Common myeloid progenitor, CD34-positive (primary cell): ENCODE measurements around the gene SEC62.

Experiments used
- CTCF ChIA-PET: fragments of 350-600 bp; sonication (Branson Sonifier 250); formaldehyde crosslinking; loops from one replicate; lab custom pipeline; 2021; ENCODE audit warnings: antibody characterized with exemption; lab: Charles Lee
- POLR2A ChIA-PET: fragments of 350-600 bp; sonication (Branson Sonifier 250); formaldehyde crosslinking; loops from one replicate; lab custom pipeline; 2021; ENCODE audit warnings: antibody characterized with exemption; lab: Charles Lee
- DNase-seq, 3 donors: peaks; one replicate each; pipeline versions ENCODE4 v3.0.0 to v3.0.0-alpha.2; 2013
- H3K27ac ChIP-seq, 2 experiments: 1 replicate in 1 of 2; 2 replicates in 1 of 2; pipeline ENCODE4 v1.7.0; 2013; ENCODE audit warnings: inconsistent platforms in 2 of 2, low read length in 2 of 2, mild to moderate bottlenecking in 2 of 2, low read depth in 1 of 2, moderate library complexity in 1 of 2; ENCODE audit not compliant: severe bottlenecking in 2 of 2, insufficient read depth in 1 of 2, poor library complexity in 1 of 2
- H3K27me3 ChIP-seq, 5 experiments: replicated peaks in 2 of 5; 1 replicate in 3 of 5; 2 replicates in 2 of 5; pipeline versions ENCODE4 v1.6.1 to v1.7.0; 2013; ENCODE audit warnings: low read length in 4 of 5, mild to moderate bottlenecking in 2 of 5, moderate library complexity in 2 of 5, inconsistent platforms in 1 of 5; ENCODE audit not compliant: insufficient read depth in 5 of 5, control insufficient read depth in 4 of 5
- H3K36me3 ChIP-seq, 4 experiments: 1 replicate in 2 of 4; 2 replicates in 2 of 4; pipeline versions ENCODE4 v1.6.1 to v1.7.0; 2013; ENCODE audit warnings: low read length in 3 of 4, control low read depth in 1 of 4, mild to moderate bottlenecking in 1 of 4; ENCODE audit not compliant: control insufficient read depth in 4 of 4, insufficient read depth in 4 of 4
- H3K4me1 ChIP-seq, 4 experiments: 1 replicate in 3 of 4; 2 replicates in 1 of 4; pipeline versions ENCODE4 v1.6.1 to v1.7.1; 2013; ENCODE audit warnings: low read length in 3 of 4, mild to moderate bottlenecking in 3 of 4, control low read depth in 1 of 4, inconsistent platforms in 1 of 4, moderate library complexity in 1 of 4; ENCODE audit not compliant: control insufficient read depth in 4 of 4, insufficient read depth in 4 of 4; ENCODE audit errors: control extremely low read depth in 1 of 4
- H3K4me3 ChIP-seq, 7 experiments: 1 replicate in 4 of 7; 2 replicates in 3 of 7; pipeline versions ENCODE4 v1.5.1 to v1.7.0; 2013; ENCODE audit warnings: mild to moderate bottlenecking in 7 of 7, low read length in 6 of 7, moderate library complexity in 6 of 7, inconsistent platforms in 2 of 7, low read depth in 2 of 7, control low read depth in 1 of 7; ENCODE audit not compliant: insufficient read depth in 4 of 7, control insufficient read depth in 1 of 7; ENCODE audit errors: extremely low read depth in 1 of 7
- H3K9me3 ChIP-seq, 5 experiments: 1 replicate in 4 of 5; 2 replicates in 1 of 5; pipeline versions ENCODE4 v1.6.1 to v1.7.1; 2013; ENCODE audit warnings: low read length in 4 of 5, mild to moderate bottlenecking in 2 of 5, inconsistent platforms in 1 of 5, low read depth in 1 of 5, moderate library complexity in 1 of 5; ENCODE audit not compliant: control insufficient read depth in 4 of 5, insufficient read depth in 2 of 5; ENCODE audit errors: control extremely low read depth in 1 of 5
- WGBS: methylation state at CpG from one replicate; pipeline ENCODE4 v1.1.5; 2013; ENCODE audit not compliant: insufficient coverage; 5-methylcytosine and 5-hydroxymethylcytosine counted together

The SEC62 gene

DNA sequence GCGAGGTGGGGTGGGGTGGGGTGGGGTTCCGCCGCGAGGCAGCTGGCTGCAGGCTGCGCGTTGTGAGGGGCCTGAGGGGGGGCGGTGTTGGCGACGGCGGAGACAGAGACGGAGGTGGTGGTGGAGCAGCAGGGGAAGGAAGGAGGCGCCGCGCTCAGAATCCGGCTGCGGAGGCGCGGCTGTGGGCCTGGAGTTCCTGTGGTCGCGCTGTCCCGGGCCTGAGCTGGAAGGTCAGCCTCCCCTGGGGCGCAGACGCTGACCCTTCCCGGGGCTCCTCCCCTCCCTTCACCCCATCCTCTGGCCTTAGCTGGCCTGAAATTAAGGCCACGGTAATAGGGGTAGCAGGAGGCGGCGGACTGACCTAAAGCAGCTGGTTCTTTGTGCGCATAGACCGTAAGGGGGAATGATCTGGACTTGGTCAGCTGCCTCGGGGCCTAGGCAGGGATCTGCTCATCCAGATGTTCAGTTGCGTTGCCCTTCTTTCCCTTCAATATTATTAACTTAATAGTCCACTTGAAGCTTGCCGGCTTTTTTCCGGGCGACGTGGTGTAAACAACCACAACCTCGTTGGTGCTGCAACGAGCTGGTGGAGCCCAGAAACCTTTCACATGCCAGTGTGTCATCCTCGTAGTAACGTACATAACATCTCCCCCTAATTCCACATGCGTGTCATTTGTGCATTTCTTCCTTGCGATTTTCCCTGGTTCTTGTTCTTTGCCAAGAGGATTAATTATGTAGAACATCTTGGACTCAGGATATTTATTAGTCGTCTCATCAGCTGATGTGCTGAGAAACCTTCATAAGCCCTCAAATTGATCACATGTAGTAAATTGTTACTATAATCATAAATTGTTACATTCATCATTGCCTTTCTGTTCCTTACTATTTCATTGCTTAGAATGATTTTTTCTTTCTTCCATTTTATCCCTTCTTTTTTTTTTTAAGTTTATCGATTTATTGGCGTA is 626 bp downstream of the SEC62 start:
- POLR2A ChIA-PET, result interaction anchor here (0.6 to 1.1 kb wide), 5 partner anchors 17 to 203 kb away, joined by 3 to 4 read pairs (median 3); partner anchors contain the start of genes MYNN and TERC
- no peaks in the 10 kb centered on the region for H3K27me3 ChIP-seq
- H3K36me3 ChIP-seq, result peaks cover 0 to 5% (median under 1%) of the 10 kb centered on the region in 4 experiments
- peak; percentile 12 to 83 (median 77) for DNase-seq
- peak overlapping the region; percentile 57 to 98 (median 90) for H3K4me3 ChIP-seq
- CTCF ChIA-PET, result interaction anchor here (0.7 to 4.2 kb wide), 14 partner anchors 8 to 208 kb away, joined by 3 to 26 read pairs (median 4); no protein-coding TSS in a partner anchor
- peak overlapping the region; percentile 87 to 92 for H3K27ac ChIP-seq
- peaks cover 11 to 27% (median 16%) of the 10 kb centered on the region in 4 experiments for H3K4me1 ChIP-seq
- WGBS, result 4% methylated on average over 24 of the region's 44 CpGs
- no peaks in the 10 kb centered on the region for H3K9me3 ChIP-seq

DNA sequence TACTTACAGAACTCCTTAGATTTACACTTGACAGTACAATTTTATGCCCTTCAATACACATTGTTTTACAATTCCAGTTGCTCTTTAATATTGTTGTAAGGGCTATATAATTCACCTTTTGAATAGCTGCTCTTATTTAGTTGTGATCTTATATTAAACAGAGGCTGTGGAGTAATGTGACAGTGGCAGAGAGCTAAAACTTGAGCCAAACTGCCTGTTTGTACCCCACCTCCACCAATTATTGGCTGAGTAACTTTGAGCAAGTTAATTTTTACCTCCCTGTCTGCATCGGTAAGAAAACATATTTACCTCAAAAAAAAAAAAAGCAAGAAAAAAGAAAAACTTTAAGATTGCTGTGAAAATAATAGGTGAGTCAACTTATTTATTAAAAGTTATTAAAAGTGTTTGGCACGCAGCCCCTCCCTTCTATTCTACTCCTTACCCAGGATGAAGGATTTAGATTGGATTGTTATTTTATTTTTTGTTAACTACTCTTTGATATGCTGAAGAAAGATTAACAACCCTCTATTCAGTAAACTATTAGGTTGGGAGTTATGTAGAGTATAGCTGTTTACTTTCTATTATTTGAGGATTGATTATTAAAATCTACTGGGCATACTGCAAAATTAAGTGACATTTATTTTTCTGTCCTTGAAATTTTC is 1.7 kb downstream of the SEC62 start:
- POLR2A ChIA-PET, result interaction anchor here (0.5 kb wide), 1 partner anchor 122 kb away, joined by 3 read pairs; no protein-coding TSS in a partner anchor
- no peak for DNase-seq
- no CpG with 5 or more reads among the region's 2 CpGs for WGBS
- Histone ChIP-seq H3K9me3 (no peaks in the 10 kb centered on the region), H3K27me3 (no peaks in the 10 kb centered on the region), H3K27ac (peak overlapping the region in 1 of 2 experiments; percentile 92), H3K4me3 (peak overlapping the region in 3 of 7 experiments; percentile 81 to 98 (median 93)), H3K4me1 (peaks cover 11 to 28% (median 17%) of the 10 kb centered on the region in 4 experiments), H3K36me3 (peaks cover 0 to 5% (median 2%) of the 10 kb centered on the region in 4 experiments)
- CTCF ChIA-PET, result interaction anchor here (3.2 to 4.1 kb wide), 3 partner anchors 9 to 38 kb away, joined by 11 to 21 read pairs (median 13); no protein-coding TSS in a partner anchor

DNA sequence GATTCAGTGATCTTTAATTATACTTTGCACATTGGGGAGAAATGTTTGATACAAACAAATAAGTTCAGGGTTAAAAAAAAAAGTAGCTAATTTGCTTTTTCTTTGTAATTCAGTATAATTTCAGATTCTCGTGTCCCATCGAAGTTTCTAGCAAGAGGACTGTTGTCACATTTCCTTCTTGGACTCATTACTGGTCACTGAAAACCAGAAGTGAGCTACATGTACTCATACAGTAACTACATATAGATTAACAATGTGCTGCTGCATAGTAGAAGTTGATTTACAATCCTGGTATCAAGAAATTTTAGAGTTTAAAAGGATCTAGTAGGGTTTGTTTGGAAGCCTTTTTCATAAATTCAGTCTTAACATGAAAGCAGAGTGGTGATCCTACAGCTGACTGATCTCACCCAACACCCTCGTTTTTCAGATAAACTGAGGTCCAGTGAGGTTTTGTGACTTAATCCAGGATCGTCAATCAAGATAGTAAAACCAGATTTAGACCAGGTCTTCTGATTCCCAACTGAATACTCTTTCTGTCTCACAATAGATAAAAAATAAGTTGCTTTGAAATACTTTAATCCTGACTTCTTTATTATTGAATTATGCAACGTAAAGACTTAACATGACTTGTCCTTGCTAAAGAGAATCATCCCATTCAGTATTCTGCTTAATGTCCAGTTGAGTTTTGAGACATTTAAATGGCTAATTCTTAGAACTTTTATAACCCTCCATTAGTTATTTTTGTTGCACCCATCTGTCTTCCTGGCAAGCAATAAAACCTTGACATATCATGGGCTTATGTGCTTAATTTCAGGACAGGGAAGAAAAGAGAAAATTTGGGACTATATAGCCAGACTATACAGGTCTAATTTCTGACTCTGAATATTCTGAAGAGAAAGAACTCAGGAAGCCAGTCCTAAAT is 2.8 kb downstream of the SEC62 start:
- 100% methylated on average over 1 of the region's 5 CpGs for WGBS
- Histone ChIP-seq H3K9me3 (no peaks in the 10 kb centered on the region), H3K4me1 (peaks cover 11 to 28% (median 17%) of the 10 kb centered on the region in 4 experiments), H3K36me3 (peaks cover under 1 to 6% (median 3%) of the 10 kb centered on the region in 4 experiments), H3K4me3 (no peak overlapping the region), H3K27ac (peak overlapping the region in 1 of 2 experiments; percentile 92), H3K27me3 (no peaks in the 10 kb centered on the region)
- ChIA-PET CTCF (no interaction called here), POLR2A (no interaction called here)
- DNase-seq, result no peak

GRCh38 chr3:169970847-169971246 is 4.2 kb downstream of the SEC62 start:
- no peak for DNase-seq
- no CpG with 5 or more reads among the region's 1 CpG for WGBS
- peaks cover 4 to 12% (median 7%) of the 10 kb centered on the region in 4 experiments for H3K36me3 ChIP-seq
- H3K27me3 ChIP-seq, result no peaks in the 10 kb centered on the region
- no peaks in the 10 kb centered on the region for H3K9me3 ChIP-seq
- H3K27ac ChIP-seq, result no peak overlapping the region
- ChIA-PET CTCF (no interaction called here), POLR2A (interaction anchor here (0.6 kb wide), 1 partner anchor 786 kb away, joined by 3 read pairs; no protein-coding TSS in a partner anchor)
- H3K4me3 ChIP-seq, result no peak overlapping the region
- peaks cover 11 to 27% (median 16%) of the 10 kb centered on the region in 4 experiments for H3K4me1 ChIP-seq

DNA sequence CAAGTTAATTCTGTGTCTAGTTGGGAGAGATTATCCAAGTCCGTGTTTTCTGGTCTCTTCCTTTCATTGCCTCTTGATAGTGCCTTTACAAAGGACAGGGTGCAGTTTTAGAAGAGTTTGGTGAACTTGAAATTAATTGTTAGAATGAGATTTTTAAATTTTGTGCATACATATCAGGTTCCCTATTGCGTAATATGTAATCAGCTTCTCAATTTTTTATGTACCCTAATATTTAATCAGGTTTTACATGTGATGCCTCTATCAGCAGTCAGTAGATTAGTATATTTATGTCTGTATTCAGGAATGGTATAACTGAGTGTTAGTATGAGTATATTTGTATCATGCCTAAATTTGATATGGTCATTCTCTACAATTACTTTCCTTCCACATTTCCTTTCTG is 4.9 kb downstream of the SEC62 start:
- no peak overlapping the region for H3K4me3 ChIP-seq
- DNase-seq, result no peak
- no peak overlapping the region for H3K27ac ChIP-seq
- no peaks in the 10 kb centered on the region for H3K27me3 ChIP-seq
- ChIA-PET POLR2A (no interaction called here), CTCF (interaction anchor here (0.7 kb wide), 1 partner anchor 12 kb away, joined by 3 read pairs; no protein-coding TSS in a partner anchor)
- no CpG with 5 or more reads among the region's 2 CpGs for WGBS
- peaks cover 8 to 18% (median 13%) of the 10 kb centered on the region in 4 experiments for H3K36me3 ChIP-seq
- H3K4me1 ChIP-seq, result peaks cover 8 to 21% (median 14%) of the 10 kb centered on the region in 4 experiments
- H3K9me3 ChIP-seq, result no peaks in the 10 kb centered on the region

GRCh38 chr3:169980055-169980454 is 13.4 kb downstream of the SEC62 start:
- H3K4me3 ChIP-seq, result no peak overlapping the region
- H3K27ac ChIP-seq, result no peak overlapping the region
- H3K36me3 ChIP-seq, result peaks cover 15 to 84% (median 56%) of the 10 kb centered on the region in 4 experiments
- no peak for DNase-seq
- WGBS, result 100% methylated on average over 1 of the region's 2 CpGs
- H3K9me3 ChIP-seq, result no peaks in the 10 kb centered on the region
- CTCF ChIA-PET, result no interaction called here
- POLR2A ChIA-PET, result no interaction called here
- H3K4me1 ChIP-seq, result peaks cover 0 to 6% (median 4%) of the 10 kb centered on the region in 4 experiments
- no peaks in the 10 kb centered on the region for H3K27me3 ChIP-seq
